Forelimb muscle (tissue), 1 donor: ENCODE results near the gene ADGRG6. TPM values are rescaled to one million over a fixed set of nuclear protein-coding genes. Genes with fewer than 3 reads are reported as not detected.
"Not testable (repeated sequence)": the region's sequence is repeated elsewhere in the genome, so short reads cannot be mapped to it uniquely, and the experiment has no call there.

Experiments
- DNase-seq: peaks from one replicate; pipeline ENCODE4 v3.0.0-alpha.2; 2013; ENCODE audit warnings: low read depth
- polyA plus RNA-seq: library from polyadenylated mRNA; unstranded; fragments of 120-200 nt; gene quantifications from one replicate; pipeline ENCODE4 v1.2.1, GENCODE V29; 2013; ENCODE audit not compliant: insufficient read length

Gene ADGRG6
- polyA plus RNA-seq, 1 donor = 11.2 TPM

DNA sequence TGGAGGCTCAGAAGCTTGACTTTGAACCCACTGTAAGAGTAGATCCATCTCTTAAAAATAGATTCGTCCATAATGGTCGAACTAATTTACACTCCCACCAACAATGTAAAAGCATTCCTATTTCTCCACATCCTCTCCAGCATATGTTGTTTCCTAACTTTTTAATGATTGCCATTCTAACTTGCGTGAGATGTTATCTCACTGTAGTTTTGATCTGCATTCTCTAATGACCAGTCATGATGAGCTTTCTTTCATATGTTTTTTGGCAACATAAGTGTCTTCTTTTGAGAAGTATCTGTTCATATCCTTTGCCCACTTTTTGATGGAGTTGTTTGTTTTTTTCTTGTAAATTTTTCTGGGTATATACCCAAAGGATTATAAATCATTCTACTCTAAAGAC lies 44.4 kb downstream of the ADGRG6 start:
- not testable (repeated sequence) for DNase-seq

- DNase-seq = no peak
Measured at GRCh38 chr6:142349215-142349823, 47.5 kb downstream of the ADGRG6 start.

GRCh38 chr6:142350309-142350708 lies 48.5 kb downstream of the ADGRG6 start:
- no peak for DNase-seq

DNA sequence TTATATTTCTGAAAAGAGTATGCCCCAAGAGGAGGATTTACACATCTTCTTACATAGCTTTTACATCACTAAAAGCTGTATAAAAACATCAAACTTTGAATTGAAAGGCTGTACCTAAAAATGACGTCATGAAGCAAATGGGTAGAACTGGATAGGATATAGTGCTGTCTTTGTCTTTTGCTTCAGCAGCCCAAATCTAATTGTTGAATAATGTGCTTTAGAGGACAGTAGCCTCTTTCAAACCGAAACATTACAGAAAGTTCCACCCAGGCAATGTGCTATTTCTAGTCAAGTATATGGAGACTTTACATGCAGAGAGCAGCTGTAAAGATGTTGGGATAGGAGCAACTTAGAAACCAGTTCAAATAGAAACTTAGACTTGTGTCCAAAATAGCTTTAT lies 51.9 kb downstream of the ADGRG6 start:
- no peak for DNase-seq

DNA sequence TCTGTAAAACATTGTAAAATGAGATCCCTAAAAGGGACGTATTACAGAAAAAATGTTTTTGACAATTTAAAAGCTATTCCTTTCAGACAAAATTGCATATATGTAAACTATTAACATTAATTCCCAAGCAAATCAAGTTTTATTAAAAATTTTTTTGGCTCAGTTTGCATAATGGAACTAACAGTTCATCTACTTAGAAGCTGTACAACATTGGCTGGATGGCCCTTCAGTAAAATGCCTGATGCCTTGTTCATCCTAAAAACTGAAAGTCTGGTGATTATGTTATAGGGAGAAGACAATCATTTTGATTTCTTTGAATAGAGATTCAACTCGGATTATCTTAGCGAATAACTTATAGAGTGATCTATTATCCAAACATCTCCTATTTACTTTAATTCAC lies 52.8 kb downstream of the ADGRG6 start:
- DNase-seq = no peak

DNA sequence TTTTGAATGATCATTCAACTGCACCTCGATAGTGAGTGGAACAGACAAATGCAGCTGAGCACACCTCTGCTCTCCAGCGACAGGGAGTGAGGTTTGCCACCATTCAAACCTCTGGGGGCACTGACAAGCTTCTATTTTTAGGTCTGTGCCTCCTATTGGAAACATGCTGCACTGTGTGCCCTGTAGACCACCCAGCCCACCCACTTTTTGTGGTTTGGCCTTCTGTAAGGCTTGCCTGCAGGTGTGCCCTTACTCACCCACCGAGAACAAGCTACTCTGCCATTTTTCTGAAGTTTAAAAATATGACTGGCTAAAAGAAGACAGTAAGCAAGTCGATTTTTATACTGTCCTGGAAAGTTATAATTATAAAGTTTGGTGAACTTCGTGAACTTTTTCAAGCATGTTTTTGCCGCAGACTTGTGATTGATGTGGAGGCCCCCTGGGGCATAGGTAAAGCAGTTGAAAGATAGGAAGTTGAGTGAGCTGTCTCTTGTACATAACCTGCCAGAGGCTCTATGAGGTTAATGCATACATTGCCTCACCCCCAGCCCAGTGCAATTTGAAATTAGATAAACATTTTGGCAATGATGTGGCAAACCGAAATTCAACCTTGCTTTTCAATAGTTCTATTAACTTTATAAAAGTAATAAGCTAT lies 53.8 kb downstream of the ADGRG6 start:
- DNase-seq = no peak

DNA sequence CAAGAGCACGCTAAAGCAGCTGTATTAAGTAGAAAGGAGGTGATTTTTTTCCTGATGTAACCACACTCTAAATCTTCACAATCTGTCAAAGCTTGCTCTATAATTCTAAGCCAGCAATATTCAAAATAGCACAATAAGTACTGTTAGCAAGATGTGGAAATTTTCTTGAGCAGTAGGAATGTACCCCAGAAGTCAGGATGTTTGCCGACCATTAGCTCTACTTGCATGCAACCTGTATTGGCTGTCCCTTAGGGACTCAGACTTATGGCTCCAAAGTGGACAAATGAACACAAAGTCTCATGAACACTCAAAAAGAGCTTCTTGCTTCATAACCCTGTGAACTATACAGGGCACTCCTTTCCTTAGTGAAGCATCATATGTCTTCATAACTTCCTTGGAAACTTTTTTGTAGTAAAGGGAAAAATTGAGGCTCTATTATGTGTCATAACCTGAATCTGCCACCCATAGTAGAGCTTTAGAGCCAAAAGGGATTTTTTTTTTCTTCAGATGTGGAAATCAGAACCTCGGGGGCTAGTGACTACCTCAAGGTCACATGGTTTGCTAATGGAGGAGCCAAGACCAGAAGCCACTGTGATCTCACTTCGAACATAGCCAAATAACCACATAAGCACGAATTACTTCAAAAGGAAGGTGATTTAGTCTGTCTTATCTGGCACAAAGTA lies 54.5 kb downstream of the ADGRG6 start:
- DNase-seq = no peak

- DNase-seq = no peak
Measured at GRCh38 chr6:142356884-142357225, 55.0 kb downstream of the ADGRG6 start.

GRCh38 chr6:142357879-142358278 lies 56.1 kb downstream of the ADGRG6 start:
- DNase-seq = no peak

GRCh38 chr6:142359271-142359960 lies 57.6 kb downstream of the ADGRG6 start:
- no peak for DNase-seq

- DNase-seq = no peak
Measured at GRCh38 chr6:142361345-142361744, 59.5 kb downstream of the ADGRG6 start.

GRCh38 chr6:142361779-142362750 lies 60.3 kb downstream of the ADGRG6 start:
- no peak for DNase-seq

GRCh38 chr6:142367061-142367460 lies 65.3 kb downstream of the ADGRG6 start:
- no peak for DNase-seq

- DNase-seq = no peak
Measured at GRCh38 chr6:142367501-142368018, 65.8 kb downstream of the ADGRG6 start.

- DNase-seq = no peak
Measured at GRCh38 chr6:142369266-142369665, 67.5 kb downstream of the ADGRG6 start.

- DNase-seq = no peak
Measured at GRCh38 chr6:142372348-142372747, 70.5 kb downstream of the ADGRG6 start.

GRCh38 chr6:142373268-142374090 lies 71.7 kb downstream of the ADGRG6 start:
- no peak for DNase-seq

GRCh38 chr6:142374091-142374770 lies 72.4 kb downstream of the ADGRG6 start:
- no peak for DNase-seq

- DNase-seq = no peak
Measured at GRCh38 chr6:142374965-142375733, 73.3 kb downstream of the ADGRG6 start.
